RPMI8226 (cell line): Measurements from ENCODE around the gene TAF3.
"Not testable (repeated sequence)": the region's sequence is repeated elsewhere in the genome, so short reads cannot be mapped to it uniquely, and the experiment has no call there.

ENCODE experiments used
- DNase-seq: peaks from one replicate; pipeline ENCODE4 v3.0.0-alpha.2; 2015

Gene TAF3, protein sequence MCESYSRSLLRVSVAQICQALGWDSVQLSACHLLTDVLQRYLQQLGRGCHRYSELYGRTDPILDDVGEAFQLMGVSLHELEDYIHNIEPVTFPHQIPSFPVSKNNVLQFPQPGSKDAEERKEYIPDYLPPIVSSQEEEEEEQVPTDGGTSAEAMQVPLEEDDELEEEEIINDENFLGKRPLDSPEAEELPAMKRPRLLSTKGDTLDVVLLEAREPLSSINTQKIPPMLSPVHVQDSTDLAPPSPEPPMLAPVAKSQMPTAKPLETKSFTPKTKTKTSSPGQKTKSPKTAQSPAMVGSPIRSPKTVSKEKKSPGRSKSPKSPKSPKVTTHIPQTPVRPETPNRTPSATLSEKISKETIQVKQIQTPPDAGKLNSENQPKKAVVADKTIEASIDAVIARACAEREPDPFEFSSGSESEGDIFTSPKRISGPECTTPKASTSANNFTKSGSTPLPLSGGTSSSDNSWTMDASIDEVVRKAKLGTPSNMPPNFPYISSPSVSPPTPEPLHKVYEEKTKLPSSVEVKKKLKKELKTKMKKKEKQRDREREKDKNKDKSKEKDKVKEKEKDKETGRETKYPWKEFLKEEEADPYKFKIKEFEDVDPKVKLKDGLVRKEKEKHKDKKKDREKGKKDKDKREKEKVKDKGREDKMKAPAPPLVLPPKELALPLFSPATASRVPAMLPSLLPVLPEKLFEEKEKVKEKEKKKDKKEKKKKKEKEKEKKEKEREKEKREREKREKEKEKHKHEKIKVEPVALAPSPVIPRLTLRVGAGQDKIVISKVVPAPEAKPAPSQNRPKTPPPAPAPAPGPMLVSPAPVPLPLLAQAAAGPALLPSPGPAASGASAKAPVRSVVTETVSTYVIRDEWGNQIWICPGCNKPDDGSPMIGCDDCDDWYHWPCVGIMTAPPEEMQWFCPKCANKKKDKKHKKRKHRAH

DNA sequence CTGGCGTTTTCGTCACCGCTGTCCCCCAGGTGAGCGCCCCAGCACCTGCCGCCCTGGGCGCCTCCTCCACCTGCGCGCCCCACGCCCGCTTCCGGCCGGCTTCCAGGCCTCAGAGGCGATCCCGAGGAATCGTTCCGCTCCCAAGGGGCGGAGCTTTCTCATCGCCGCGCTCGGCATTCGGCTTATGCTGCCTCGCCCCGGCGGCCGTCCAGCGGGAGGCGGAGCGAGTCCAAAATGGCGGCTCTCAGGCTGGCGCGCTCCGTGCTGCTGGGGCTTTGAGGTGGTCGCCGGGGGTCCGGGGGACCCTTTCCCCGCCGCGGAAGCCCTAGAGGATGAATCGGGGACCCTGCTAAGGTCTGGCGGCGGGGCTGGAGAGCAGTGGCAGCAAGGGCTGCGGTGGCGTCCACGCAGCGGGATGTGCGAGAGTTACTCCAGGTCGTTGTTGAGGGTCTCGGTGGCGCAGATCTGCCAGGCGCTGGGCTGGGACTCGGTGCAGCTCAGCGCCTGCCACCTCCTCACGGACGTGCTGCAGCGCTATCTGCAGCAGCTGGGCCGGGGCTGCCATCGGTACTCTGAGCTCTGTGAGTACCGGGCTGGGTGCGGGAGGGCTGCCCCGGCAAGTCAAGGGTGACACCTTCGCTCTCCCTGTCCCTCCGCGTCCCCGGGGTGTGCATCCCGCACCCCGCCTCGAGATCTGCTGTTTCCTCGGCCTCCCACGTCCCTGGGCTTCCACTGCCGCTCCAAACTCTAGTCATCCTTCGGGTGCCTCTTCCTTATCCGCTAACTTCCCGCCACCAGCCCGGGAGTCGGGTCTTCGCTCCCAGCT lies at the start of gene TAF3:
Gene TAF3 (plus strand): TSS at position 211 of the 826 bp plus-strand sequence. CDS start 205 bp downstream, at position 416.
- peak; percentile 98 for DNase-seq

DNA sequence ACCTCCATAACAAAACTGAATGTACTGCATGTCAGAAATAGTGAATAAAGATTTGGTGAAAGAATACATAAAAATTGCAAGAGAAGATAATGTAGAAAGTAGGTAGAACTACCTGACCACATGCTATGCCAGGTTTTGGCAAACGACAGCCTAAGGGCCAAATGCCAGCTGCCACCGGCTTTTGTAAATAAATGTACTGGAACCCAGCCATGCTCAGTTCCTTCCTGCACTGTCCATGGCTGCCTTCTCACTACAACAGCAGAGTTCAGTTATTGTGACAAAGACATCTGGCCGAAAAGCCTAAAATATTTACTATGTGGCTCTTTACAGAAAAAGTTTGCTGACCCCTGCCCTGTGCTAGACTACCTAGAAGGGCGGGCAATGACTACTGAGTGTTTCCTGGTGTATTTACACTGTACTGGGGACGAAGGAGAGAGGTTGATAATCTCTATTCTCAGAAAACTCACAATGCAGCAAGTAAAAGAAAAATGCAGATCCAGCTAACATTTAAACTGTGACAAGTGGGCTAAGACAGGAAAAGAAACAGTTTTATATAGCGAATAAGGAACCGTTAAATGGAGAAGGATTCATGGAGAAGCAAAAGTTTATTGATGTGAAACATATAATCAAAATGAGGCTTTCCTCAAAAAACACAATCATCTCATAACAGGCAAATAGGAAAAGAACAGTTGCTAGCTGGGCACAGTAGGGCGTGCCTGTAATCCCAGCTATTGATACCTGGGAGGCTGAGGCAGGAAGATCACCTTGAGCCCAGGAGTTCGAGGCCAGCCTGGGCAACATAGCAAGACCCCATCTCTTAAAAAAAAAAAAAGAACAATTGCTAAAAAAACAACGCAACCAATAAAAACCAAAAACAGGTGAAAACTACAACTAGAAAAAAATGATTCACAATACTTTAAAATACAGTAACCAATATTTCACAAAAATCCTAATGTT lies 44.2 kb upstream of the TAF3 start:
- peak; percentile 19 for DNase-seq

DNA sequence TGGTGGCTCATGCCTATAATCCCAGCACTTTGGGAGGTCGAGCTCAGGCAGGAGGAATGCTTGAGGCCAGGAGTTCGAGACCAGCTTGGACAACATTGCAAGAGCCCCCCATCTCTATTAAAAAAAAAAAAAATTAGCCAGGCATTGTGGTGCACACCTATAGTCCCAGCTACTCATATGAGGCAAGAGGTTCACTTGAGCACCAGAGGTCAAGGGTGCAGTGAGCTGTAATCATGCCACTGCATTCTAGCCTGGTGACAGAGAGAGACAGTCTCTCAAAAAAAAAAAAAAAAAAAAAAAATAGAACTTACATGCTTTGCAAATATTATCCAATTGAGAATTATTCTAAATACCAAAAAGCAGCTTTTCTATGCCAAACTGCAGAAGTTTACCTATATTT lies 41.5 kb upstream of the TAF3 start:
- DNase-seq: no peak

DNA sequence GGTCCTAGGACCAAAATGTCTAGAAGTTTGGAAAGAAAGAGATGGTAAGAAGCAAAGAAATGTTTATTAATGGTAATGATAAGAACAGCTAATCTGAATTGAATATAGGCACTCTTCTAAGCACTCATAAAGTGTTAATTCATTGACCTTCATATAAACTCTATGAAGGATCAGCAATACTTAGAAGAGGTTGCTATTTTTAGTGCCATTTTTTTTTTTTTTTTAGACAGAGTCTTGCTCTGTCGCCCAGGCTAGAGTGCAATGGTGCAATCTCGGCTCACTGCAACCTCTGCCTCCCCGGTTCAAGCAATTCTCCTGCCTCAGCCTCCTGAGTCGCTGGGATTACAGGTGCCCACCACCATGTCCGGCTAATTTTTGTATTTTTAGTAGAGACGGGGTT lies 36.1 kb upstream of the TAF3 start:
- not testable (repeated sequence) for DNase-seq

DNA sequence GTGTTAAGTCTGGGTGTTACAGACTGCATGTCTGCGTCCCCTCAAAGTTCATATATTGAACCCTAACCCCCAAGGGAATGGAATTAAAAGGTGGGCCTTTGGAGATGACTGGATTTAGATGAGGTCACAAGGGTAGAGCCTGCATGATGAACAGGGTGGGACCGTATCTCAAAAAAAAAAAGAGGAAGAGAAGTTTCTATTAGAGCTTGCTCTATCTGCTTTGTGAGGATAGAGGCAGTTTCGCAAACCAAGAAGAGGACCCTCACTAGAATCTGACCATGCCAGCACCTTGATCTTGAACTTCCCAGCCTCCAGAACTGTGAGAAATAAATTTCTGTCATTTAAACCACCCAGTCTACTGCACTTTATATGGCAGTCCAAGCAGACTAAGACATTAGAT lies 31.9 kb upstream of the TAF3 start:
- no peak for DNase-seq

DNA sequence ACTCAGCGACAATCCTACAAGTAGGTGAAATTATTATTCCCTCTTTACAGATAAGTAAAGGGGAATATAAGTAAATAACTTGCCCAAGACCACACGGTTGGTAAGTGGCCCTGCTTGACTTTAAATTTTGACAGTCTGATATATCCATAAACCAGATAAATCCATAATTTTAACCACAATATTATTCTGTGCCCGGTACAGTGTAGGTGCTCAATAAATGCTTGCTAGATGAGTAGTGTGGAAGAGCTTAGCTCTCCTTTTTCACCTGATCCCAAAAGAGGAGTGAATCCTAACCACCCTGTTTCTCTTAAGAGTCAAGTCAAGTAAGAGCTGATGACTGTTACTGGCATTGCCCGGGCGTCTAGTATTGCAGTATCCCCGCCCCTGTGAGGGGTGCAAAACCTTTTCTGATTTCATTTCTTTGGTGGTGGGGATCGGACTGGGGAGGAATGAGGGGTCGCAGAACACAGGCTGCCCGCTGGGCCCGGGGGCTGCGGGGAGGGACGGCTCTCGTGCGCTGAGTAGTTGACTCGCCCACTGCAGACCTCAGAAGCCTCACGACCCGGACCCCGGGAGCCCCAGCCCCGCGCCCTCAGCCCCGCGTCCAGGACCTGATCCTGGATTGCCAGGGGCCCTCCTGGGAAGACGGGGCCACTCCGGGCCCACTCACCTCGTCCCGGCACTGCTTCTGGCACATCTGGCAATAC lies 31.0 kb upstream of the TAF3 start:
- no peak for DNase-seq

DNA sequence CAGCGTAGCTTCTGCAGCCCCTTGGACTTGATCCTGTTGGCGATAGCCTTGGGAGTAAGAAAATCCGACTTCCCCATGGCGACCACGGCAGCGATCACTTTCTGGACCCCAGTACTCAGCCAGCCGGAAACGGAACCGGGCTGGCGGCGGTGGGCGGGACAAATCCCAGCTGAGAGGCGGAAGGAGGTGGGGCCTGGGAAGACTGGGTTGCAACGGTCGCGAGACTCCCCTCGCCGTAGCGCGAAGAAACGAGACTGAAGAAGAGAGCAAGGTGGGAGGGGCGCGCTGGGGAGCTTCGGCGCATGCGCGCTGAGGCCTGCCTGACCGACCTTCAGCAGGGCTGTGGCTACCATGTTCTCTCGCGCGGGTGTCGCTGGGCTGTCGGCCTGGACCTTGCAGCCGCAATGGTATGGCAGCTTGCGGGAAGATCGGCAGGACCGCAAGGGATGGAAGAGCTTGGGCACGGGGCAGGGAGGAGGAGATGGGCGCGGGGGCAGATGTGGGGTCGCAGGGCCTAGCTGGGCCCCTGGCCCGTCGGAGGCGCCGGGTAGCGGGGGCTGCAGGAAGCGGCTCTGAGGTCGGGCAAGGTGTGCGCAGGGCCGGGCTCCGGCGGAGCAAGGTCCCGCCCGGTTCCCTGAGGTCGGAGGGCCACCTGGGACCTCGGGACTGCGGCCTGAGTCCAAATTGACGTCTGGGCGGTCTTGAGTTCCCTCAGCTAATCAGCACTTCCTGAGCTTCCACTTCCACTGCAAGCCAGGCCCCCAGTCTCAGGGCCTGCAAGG lies 30.3 kb upstream of the TAF3 start, which contains the start of the genes ATP5F1C and KIN:
Gene ATP5F1C (plus strand): TSS at position 321 of the 782 bp plus-strand sequence. CDS start 31 bp downstream, at position 352.
Gene KIN (minus strand): TSS at position 137 of the 782 bp plus-strand sequence. CDS start 60 bp downstream, at position 77.
- DNase-seq: peak; percentile 97

DNA sequence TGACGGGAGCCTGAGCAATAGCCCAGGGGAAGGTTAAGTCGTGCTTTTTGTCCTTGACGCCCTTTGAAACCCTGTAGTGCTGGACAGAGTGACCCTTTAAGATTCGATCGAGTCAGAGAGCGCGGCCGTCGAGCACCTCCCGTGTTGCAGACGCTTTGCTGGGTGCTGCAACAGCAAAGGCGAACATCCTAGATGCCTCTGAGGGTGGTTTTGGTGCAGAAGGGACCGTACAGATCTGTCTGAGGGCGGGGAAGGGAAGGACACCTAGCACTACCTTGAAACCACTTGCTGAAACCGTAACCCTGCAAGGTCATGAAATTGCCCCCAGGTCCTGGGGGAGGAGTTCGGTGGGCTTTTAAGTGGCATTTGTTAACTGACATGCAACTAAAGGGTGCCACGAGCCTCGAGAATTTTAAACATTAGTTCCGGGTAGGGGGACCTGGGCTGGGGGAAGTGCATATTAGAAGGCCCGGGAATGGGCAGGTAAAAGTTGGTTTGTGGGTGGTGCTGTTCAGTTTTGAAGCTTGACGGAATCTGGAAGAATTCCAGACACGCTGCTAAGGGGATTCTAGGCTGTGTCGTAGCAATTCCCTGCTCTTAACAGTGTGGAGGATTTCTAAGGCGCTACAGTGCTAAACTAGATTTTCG lies 29.5 kb upstream of the TAF3 start:
- DNase-seq: peak; percentile 42

DNA sequence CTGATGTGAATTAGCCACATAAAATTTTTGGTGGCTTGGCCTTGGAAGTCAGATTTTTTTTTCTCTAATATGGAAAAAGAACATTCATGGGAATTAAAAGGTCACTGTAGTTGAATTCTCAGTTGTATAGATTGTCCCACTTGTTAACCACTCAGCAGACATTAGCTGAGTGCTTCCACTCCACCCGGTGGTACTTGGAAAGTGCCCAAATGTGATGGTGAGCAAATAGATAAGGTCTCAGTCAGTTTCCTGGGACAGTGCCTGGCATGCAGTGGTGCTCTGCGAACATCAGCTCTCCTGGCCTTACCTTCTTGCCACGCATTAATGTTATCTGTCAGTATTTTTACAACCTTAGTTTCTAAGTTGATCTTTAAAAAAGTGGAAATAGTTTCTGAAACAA lies 28.9 kb upstream of the TAF3 start:
- peak; percentile 26 for DNase-seq

DNA sequence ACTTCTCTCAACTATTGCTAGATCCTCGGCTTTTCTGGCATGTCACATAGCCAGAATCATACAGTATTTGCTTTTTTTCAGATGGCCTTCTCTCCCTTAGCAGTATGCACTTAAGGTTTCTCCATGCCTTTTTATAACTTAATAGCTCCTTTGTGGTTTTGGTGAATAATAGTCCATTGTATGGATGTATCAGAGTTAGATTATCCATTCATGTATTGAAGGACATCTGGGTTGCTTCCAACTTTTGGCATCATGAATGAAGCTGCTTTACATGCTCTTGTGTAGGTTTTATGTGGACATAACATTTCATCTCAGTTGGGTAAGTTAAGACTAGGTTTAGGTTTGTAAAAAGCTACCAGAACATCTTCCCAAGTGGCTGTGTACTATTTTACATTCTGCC lies 25.8 kb upstream of the TAF3 start:
- no peak for DNase-seq

DNA sequence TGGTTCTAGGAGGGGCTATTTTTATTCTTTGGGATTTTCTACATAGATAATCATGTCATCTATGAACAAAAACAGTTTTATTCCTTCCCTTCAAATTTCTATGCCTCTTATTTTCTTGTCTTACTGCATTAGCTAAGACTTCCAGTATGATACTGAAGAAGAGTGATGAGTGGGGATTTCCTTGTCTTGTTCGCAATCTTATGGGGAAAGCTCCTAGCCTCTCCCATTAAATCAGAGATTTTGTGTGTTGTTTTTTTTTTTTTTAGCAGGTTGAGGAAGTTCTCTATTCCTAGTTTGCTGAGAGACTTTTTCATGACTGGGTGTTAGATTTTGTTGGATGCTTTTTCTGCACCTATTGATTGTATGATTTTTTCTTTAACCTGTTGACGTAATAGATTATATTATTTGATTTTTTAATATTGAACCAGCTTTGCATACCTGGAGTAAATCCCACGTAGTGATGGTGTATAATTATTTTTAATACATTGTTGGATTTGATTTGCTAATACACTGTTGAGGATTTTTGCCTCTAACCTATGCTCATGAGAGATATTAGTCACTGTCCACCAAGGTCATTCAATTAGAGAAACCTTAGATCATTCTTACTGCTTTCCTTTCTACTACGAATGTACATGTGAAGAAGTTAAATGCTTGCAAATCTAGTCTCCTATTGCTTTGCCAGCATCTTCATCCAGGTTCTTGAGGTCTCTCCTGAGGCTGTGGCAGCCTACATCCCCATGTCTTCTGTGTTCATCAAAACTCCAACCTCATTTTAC lies 23.9 kb upstream of the TAF3 start:
- DNase-seq: no peak

DNA sequence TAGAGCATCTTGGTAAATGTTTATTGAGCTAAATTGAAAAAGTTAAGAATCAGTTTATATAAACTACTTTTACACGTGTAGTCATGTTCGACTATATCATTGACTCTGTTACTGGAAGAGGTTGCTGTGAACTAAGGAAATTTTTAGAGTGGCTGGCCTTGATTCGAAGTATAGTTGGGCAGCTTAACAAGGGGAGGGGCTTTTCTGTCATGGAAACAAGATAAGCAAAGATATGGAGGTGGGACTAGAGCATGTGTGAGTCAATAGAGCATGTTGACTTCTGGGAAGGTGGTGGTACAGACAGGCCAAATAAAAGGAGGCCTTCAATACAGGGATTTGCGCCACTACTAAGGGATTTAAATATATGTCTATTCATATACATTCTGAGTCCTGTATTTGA lies 22.7 kb upstream of the TAF3 start:
- DNase-seq: no peak

DNA sequence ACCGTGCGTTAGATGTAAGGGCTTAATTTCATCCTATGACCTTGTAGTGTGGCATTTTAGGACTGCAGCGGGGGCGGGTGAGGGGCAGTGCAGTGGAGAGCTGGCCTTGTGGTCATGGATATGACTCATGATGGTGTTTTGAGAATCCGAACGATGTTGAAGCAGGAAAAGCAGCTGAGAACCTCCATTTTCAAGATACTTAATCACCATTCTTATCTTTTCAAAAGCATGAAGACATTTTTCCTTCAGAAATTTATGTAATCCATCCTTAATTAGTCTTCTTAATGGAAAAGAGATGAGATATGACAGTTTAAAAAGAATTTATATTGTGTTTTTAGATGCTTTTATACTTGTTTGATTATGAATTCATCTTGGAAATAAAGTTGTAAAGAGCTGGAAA lies 20.7 kb upstream of the TAF3 start:
- no peak for DNase-seq

DNA sequence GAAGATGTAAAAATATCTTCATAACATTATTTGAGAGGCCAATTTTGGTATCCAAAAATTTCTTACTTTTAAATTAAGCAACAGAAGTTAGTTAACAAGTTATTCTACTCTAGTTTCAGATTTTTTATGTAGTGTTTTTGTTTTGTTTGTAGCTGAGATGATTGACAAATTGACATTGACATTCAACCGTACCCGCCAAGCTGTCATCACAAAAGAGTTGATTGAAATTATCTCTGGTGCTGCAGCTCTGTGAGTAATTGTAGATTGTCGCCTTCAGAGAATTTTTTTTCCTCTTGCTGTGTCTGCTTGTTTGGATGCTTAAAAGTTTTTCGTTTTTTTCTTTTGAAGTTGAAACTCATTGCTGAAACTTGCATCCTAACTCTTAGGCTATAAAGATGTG lies 15.7 kb upstream of the TAF3 start:
- no peak for DNase-seq

DNA sequence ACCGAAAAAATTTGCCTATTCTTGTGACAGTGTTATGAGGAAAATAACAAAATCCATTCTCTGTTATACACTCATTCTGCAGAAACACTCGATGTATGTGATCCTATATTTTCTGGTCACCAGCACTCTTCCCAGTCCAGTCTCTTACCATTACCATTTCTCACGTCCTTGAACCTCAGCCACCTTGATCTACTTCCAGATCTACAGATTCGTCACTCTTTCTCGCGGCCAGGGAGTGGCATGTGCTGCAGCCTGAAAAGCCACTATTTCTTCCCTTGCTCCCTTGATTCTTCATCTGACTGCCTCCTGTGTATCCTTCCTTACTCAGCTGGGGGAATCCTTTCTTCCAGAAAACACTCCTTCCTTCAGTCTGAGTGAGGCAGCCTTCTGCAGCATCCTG lies 14.1 kb upstream of the TAF3 start:
- DNase-seq: no peak

DNA sequence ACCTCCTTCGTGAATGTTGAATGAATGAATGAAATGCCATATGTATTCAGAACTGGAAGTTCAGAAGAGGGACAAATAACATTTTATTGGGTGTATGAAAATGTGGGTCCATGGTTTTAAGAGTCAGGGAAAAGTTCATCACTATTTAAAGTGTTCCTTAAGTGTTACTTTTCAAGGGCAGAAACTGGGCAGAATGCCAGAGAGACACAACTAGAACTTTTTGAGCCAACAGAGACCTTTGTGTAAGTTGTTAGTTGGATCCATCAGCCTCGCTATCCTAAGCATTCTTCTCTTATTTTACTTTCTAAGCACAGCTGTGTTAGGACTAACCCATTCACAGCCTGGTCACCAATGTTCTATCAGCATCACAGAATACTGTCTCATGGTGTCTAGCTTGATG lies 13.6 kb upstream of the TAF3 start:
- no peak for DNase-seq

DNA sequence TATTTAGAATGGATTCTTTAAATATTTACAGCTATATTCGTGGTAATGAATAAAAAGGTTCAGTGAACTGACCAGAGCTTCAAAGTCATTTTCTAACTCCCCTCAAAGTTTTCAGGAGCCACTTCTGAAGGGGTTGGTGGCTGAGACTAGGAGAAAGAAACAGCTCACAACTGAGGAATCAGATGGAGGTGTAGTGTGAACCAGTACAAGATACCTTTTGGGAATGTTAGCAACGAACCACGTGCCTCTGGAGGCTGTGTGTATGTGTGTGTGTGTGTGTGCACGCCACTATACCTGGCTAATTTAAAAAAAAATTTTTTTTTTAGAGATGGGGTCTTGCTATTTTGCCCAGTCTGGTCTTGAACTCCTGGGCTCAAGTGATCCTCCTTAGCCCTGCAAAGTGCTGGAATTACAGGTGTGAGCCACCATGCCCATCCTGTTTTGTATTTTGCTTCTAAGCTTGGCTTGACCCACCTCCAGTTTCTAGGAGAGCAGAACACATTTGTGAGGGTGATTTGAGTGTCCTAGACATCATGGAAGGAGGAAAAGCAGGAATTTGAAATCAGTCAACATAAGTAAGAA lies 9.5 kb upstream of the TAF3 start:
- no peak for DNase-seq

DNA sequence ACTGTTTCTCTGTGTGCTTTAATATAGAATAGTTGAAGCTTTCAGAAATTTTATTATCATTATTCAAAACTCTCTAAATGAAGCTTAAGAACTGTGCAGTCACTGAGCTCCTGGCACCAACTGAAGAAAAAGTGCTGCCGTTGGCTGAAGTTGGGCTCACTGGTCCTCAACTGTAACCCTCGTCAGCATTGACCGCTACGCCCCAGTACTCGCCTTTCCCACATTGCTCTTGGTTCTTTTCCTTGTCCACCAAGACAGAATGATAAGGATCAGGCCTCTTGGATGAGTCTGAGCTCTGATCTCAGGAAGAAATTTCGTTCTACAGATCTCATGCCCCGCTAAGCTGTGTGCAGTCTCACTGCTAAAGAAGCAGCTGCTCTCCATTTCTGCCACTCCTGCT lies 7.9 kb upstream of the TAF3 start:
- no peak for DNase-seq
